Measurements from ENCODE around the gene UBE2F.

The UBE2F gene

DNA sequence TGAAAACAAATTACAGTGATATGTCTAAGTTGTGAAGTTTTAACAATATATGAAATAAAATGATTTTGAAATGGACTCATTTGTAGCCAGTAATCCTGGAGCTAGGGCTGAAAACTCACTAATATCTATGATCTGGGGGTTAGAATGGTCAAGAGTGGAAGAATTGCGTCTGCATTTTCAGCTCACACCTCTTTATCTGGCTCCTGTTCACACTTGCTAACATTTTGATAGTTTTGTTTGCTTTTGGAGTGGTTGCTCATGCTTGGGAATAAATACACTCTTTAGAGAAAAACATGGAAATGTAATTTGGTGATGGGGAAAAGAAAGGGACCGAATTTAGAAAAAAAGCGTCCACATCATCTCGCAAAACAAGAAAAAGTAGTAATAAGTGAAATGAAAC, 30.7 kb downstream of the UBE2F start:
- no peak overlapping the region for H3K4me3 ChIP-seq (replicated peaks; ENCODE audit: insufficient read depth, low read length)
- TF ChIP-seq CTCF (IDR thresholded peaks at IDR 0.05; ENCODE audit: insufficient read depth, low read length), result no peak
- no peak for TF ChIP-seq REST (IDR thresholded peaks at IDR 0.05; ENCODE audit: insufficient replicate concordance, low read depth)
- TF ChIP-seq SPI1 (IDR thresholded peaks at IDR 0.05; ENCODE audit: borderline replicate concordance, low read depth), result no peak
- TF ChIP-seq GABPA (IDR thresholded peaks at IDR 0.05; ENCODE audit: low read depth), result no peak
- TF ChIP-seq POLR2AphosphoS5 (IDR thresholded peaks at IDR 0.05; ENCODE audit: low read depth), result no peak
- DNase-seq (ENCODE audit: low read depth in 1 of 2, low spot score in 1 of 2), result no peak

GRCh38 chr2:237998530-237998929, 31.7 kb downstream of the UBE2F start:
- Histone ChIP-seq H3K27me3 (ENCODE audit: insufficient read depth, poor library complexity, severe bottlenecking) (no peaks in the 10 kb centered on the region), H3K27ac (replicated peaks) (no peak overlapping the region), H3K4me3 (replicated peaks; ENCODE audit: insufficient read depth, low read length) (no peak overlapping the region)
- TF ChIP-seq REST (IDR thresholded peaks at IDR 0.05; ENCODE audit: insufficient replicate concordance, low read depth) (no peak), POLR2AphosphoS5 (IDR thresholded peaks at IDR 0.05; ENCODE audit: low read depth) (no peak), SPI1 (IDR thresholded peaks at IDR 0.05; ENCODE audit: borderline replicate concordance, low read depth) (no peak), GABPA (IDR thresholded peaks at IDR 0.05; ENCODE audit: low read depth) (no peak), CTCF (IDR thresholded peaks at IDR 0.05; ENCODE audit: insufficient read depth, low read length) (no peak)
- DNase-seq (ENCODE audit: low read depth in 1 of 2, low spot score in 1 of 2), result peak; percentile 26 to 45

More for the DNA sequence above, 30.7 kb downstream of the UBE2F start:
- Histone ChIP-seq H3K27me3 (ENCODE audit: insufficient read depth, poor library complexity, severe bottlenecking) (no peaks in the 10 kb centered on the region), H3K27ac (replicated peaks) (no peak overlapping the region)

DNA sequence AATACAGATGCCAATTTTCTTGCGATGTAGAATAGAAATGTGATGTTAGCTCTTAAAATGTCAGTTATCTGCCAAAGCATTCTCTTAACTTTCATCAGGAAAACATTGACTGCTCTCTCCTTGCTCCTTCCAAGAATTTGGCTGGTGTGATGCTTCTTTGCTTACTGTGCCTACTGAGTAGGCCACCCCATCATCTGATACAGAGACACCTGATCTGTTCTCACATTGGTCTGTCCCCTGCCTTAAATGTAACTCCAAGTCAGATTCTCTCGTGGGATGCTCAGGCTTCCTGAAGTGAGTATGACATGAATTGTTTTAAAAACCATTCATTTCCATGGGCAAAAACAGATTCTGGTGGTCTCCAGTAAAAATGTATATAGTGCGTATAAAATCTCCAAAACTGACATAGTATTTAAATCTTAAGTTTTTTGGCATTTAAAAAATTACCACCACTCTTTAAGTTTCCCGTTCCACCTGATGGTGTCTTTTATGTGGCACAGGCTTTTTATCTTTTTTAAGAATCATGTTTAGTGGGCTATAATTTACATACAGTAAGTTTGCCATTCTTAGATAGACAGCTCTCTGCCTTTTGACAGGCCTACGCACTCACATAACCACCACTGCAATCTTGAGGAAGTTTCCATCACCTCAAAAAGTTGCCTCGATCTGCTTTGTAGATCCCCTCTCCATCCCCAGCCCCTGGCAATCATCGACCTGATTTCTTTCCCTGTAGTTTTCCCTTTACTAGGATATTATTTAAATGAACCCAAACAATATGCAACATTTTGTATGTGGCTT, 36.6 kb downstream of the UBE2F start:
- TF ChIP-seq REST (IDR thresholded peaks at IDR 0.05; ENCODE audit: insufficient replicate concordance, low read depth) (no peak), SPI1 (IDR thresholded peaks at IDR 0.05; ENCODE audit: borderline replicate concordance, low read depth) (no peak), GABPA (IDR thresholded peaks at IDR 0.05; ENCODE audit: low read depth) (no peak), CTCF (IDR thresholded peaks at IDR 0.05; ENCODE audit: insufficient read depth, low read length) (no peak), POLR2AphosphoS5 (IDR thresholded peaks at IDR 0.05; ENCODE audit: low read depth) (no peak)
- no peak for DNase-seq (ENCODE audit: low read depth in 1 of 2, low spot score in 1 of 2)
- H3K27me3 ChIP-seq (ENCODE audit: insufficient read depth, poor library complexity, severe bottlenecking), result no peaks in the 10 kb centered on the region
- no peak overlapping the region for H3K4me3 ChIP-seq (replicated peaks; ENCODE audit: insufficient read depth, low read length)
- H3K27ac ChIP-seq (replicated peaks), result no peak overlapping the region

Measured in HL-60 (cell line).